Right forelimb (tissue), 1 donor: ENCODE data around the gene ARSB.
"Not testable (repeated sequence)": the region's sequence is repeated elsewhere in the genome, so short reads cannot be mapped to it uniquely, and the experiment has no call there.

Source experiments
- DNase-seq: peaks from one replicate; pipeline ENCODE4 v3.0.0-alpha.2; 2018

The ARSB gene

GRCh38 chr5:78929833-78930232 lies 55.3 kb downstream of the ARSB start:
- no peak for DNase-seq

- no peak for DNase-seq
Measured at GRCh38 chr5:78927657-78928282, 57.3 kb downstream of the ARSB start.

- DNase-seq = no peak
Measured at GRCh38 chr5:78926252-78926651, 58.9 kb downstream of the ARSB start.

GRCh38 chr5:78925129-78925876 lies 59.8 kb downstream of the ARSB start:
- DNase-seq = no peak

GRCh38 chr5:78923622-78923970 lies 61.5 kb downstream of the ARSB start:
- DNase-seq = no peak

- DNase-seq = no peak
Measured at GRCh38 chr5:78922879-78923621, 62.1 kb downstream of the ARSB start.

GRCh38 chr5:78920604-78921003 lies 64.5 kb downstream of the ARSB start:
- no peak for DNase-seq

- no peak for DNase-seq
Measured at GRCh38 chr5:78919796-78920195, 65.3 kb downstream of the ARSB start.

- no peak for DNase-seq
Measured at GRCh38 chr5:78916044-78916443, 69.1 kb downstream of the ARSB start.

- DNase-seq = no peak
Measured at GRCh38 chr5:78915170-78915569, 69.9 kb downstream of the ARSB start.

GRCh38 chr5:78912811-78913210 lies 72.3 kb downstream of the ARSB start:
- no peak for DNase-seq

- no peak for DNase-seq
Measured at GRCh38 chr5:78912085-78912771, 72.9 kb downstream of the ARSB start.

GRCh38 chr5:78909224-78909983 lies 75.7 kb downstream of the ARSB start:
- DNase-seq = not testable (repeated sequence)

- DNase-seq = peak; percentile 87
Measured at GRCh38 chr5:78908173-78909061, 76.7 kb downstream of the ARSB start.

GRCh38 chr5:78907255-78907891 lies 77.7 kb downstream of the ARSB start:
- DNase-seq = peak; percentile 77

GRCh38 chr5:78905084-78905938 lies 79.8 kb downstream of the ARSB start:
- no peak for DNase-seq

- DNase-seq = no peak
Measured at GRCh38 chr5:78903861-78904260, 81.2 kb downstream of the ARSB start.

- no peak for DNase-seq
Measured at GRCh38 chr5:78903353-78903752, 81.8 kb downstream of the ARSB start.

GRCh38 chr5:78899922-78900362 lies 85.2 kb downstream of the ARSB start:
- no peak for DNase-seq

- no peak for DNase-seq
Measured at GRCh38 chr5:78896132-78896531, 89.0 kb downstream of the ARSB start.
